ENCODE data around the gene PLIN4. TPM values are rescaled to one million over a fixed set of nuclear protein-coding genes. Genes with fewer than 3 reads are reported as not detected.

PLIN4 gene
- total and polyA plus RNA-seq, 9 of the 15 experiments (the other 6 are each of a cell fraction or from before 2014, with no cell fraction given): 0.04 to 0.16 (median 0.07) TPM; not detected in 3

GRCh38 chr19:4557144-4557970, 39.1 kb upstream of the PLIN4 start:
- no peaks in the 10 kb centered on the region for H3K27me3 ChIP-seq (ENCODE audit: control insufficient read depth in 2 of 2, insufficient read depth in 2 of 2, low read length in 2 of 2)
- H3K27ac ChIP-seq (ENCODE audit: extremely low read depth, low read depth, low read length): no peak overlapping the region; the same call in 2 of the 3 replicates
- peak overlapping the region; percentile 89 for H2AFZ ChIP-seq (ENCODE audit: low read depth, low read length)
- H3K4me3 ChIP-seq: peak overlapping the region; percentile 40
- peak; percentile 72 for ATAC-seq
- H4K20me1 ChIP-seq (replicated peaks; ENCODE audit: control insufficient read depth, insufficient read depth, low read length): no peaks in the 10 kb centered on the region
- intact Hi-C loops (cut with micrococcal nuclease): loop anchor here (5.0 kb wide), 1 partner anchor 80 kb away; the partner anchor contains the start of gene TNFAIP8L1
- H3K9ac ChIP-seq (ENCODE audit: insufficient read depth in 1 of 2, low read depth in 2 of 2, low read length in 2 of 2): peak overlapping the region; percentile 28 to 88; a peak in 3 of 4 replicates
- H3K4me2 ChIP-seq (ENCODE audit: insufficient read depth, low read length): peak overlapping the region; percentile 94
- no peaks in the 10 kb centered on the region for H3K9me1 ChIP-seq (ENCODE audit: control insufficient read depth, insufficient read depth, low read length)
- H3K4me1 ChIP-seq (replicated peaks in 1 of 2; ENCODE audit: control insufficient read depth in 2 of 2, insufficient read depth in 2 of 2, low read length in 2 of 2): peaks cover 11 to 49% of the 10 kb centered on the region in 2 experiments
- no TSS peak for BruUV-seq (replicated peaks)
- no peaks in the 10 kb centered on the region for H3K9me3 ChIP-seq (replicated peaks; ENCODE audit: control insufficient read depth, insufficient read depth, low read depth, low read length)
- POLR2A ChIA-PET: interaction anchor here (1.1 to 1.2 kb wide), 2 partner anchors 10 to 16 kb away, joined by 3 read pairs; no protein-coding TSS in a partner anchor
- CTCF ChIA-PET (ENCODE audit: low intra/inter-chr PET ratio): interaction anchor here (0.6 to 3.2 kb wide), 3 partner anchors 17 to 80 kb away, joined by 3 to 29 read pairs (median 4); no protein-coding TSS in a partner anchor
- no peaks in the 10 kb centered on the region for H3K36me3 ChIP-seq (ENCODE audit: control insufficient read depth, insufficient read depth, low read length)
- peak; percentile 65 to 85 (median 72) for DNase-seq (ENCODE audit: extremely low read depth in 1 of 4, low spot score in 3 of 4)
- WGBS (ENCODE audit: insufficient coverage, low coverage, missing lambda C conversion rate): 4% methylated on average over 33 of the region's 33 CpGs
- H3K79me2 ChIP-seq (ENCODE audit: control insufficient read depth, insufficient read depth, low read length): no peaks in the 10 kb centered on the region
- in situ Hi-C loops (cut with MboI): no loop called here
- peak; percentile 29 for FAIRE-seq
- TF ChIP-seq KLF1 (tag; IDR thresholded peaks at IDR 0.05): no peak
- peak; percentile 95 for TF ChIP-seq PTBP1 (IDR thresholded peaks at IDR 0.05; ENCODE audit: low read depth, low read length)
- TF ChIP-seq MAZ (CRISPR knock-in tag; conservative IDR thresholded peaks at IDR 0.05 in 1 of 2, IDR thresholded peaks at IDR 0.05 in 1 of 2): peak in 1 of 2 experiments; percentile 1; a peak in 1 of 4 replicates
- TF ChIP-seq NFIX (CRISPR knock-in tag; IDR thresholded peaks at IDR 0.05; ENCODE audit: low read depth): no peak
- TF ChIP-seq TAF7 (tag; IDR thresholded peaks at IDR 0.05): no peak
- peak; percentile 86 to 95 for TF ChIP-seq KDM1A (IDR thresholded peaks at IDR 0.05)
- peak; percentile 94 for TF ChIP-seq ZFP36 (IDR thresholded peaks at IDR 0.05; ENCODE audit: low read depth, low read length, partially characterized antibody)
- peak; percentile 42; the same call in 1 of the 2 replicates for TF ChIP-seq GABPB1 (CRISPR knock-in tag; IDR thresholded peaks at IDR 0.05)
- TF ChIP-seq HLTF (IDR thresholded peaks at IDR 0.05): no peak
- no peak for TF ChIP-seq ZNF280B (CRISPR knock-in tag; IDR thresholded peaks at IDR 0.05)
- no peak for TF ChIP-seq ZNF408 (CRISPR knock-in tag; IDR thresholded peaks at IDR 0.05; ENCODE audit: low read depth)
- TF ChIP-seq CAMTA2 (CRISPR knock-in tag; conservative IDR thresholded peaks at IDR 0.05): no peak
- TF ChIP-seq ZFPM2 (CRISPR knock-in tag; IDR thresholded peaks at IDR 0.05): no peak
- TF ChIP-seq POLR2AphosphoS2 (IDR thresholded peaks at IDR 0.05; ENCODE audit: low read length): no peak
- TF ChIP-seq MIER1 (IDR thresholded peaks at IDR 0.05; ENCODE audit: low read depth): no peak
- no peak for TF ChIP-seq ZNF449 (CRISPR knock-in tag; IDR thresholded peaks at IDR 0.05)
- TF ChIP-seq SIN3B (IDR thresholded peaks at IDR 0.05; ENCODE audit: low read depth): no peak
- no peak for TF ChIP-seq SNRNP70 (optimal IDR thresholded peaks at IDR 0.05; ENCODE audit: low read depth, low read length)
- TF ChIP-seq ZNF830 (CRISPR knock-in tag; IDR thresholded peaks at IDR 0.05): no peak
- TF ChIP-seq TRIM28 (IDR thresholded peaks at IDR 0.05): 0 out of 2 replicates have a peak, but pooled peaks have one; percentile 30
- TF ChIP-seq BHLHE40 (IDR thresholded peaks at IDR 0.05; ENCODE audit: low read length): no peak
- TF ChIP-seq PHF21A (IDR thresholded peaks at IDR 0.05; ENCODE audit: borderline replicate concordance, low read depth): no peak

Measured in K562 (cell line).